Activated naive CD4-positive, alpha-beta T cell treated with anti-CD3 and anti-CD28 coated beads, Interleukin-2, amount 50 U/mL, for 72 hours (primary cell): ENCODE data around the gene DERL2. TPM values are rescaled to one million over a fixed set of nuclear protein-coding genes. Genes with fewer than 3 reads are reported as not detected.
A peak's percentile ranks its signal among the peaks of the same experiment; 100 is the strongest.

Source experiments
- ATAC-seq, 2 donors: fragments of 150-1000 bp; cut with Tn5 transposase; 2 replicates each; pipeline ENCODE4 v1.10.0; 2021; ENCODE audit warnings: mild to moderate bottlenecking in 2 of 2, moderate library complexity in 2 of 2
- DNase-seq, 2 donors: peaks; one replicate each; pipeline ENCODE4 v3.0.0; 2021 to 2022; ENCODE audit warnings: low spot score in 2 of 2
- H3K27ac Mint-ChIP-seq, 2 donors: one replicate each; pipeline ENCODE4 v1.8.0; 2022; ENCODE audit warnings: mild to moderate bottlenecking in 2 of 2, mixed read lengths in 2 of 2
- H3K36me3 Mint-ChIP-seq, 2 donors: one replicate each; pipeline ENCODE4 v1.8.0; 2022; ENCODE audit warnings: mixed read lengths in 2 of 2
- H3K9me3 Mint-ChIP-seq, 2 donors: one replicate each; pipeline ENCODE4 v1.8.0; 2022; ENCODE audit warnings: mixed read lengths in 2 of 2
- total RNA-seq, 2 donors: library from RNA; stranded (reverse); gene quantifications; one replicate each; pipeline ENCODE4 v1.2.3, GENCODE V29; 2022

DERL2 gene
- total RNA-seq, 2 donors from 2014 or later: 58.3 to 63.8 TPM

DNA sequence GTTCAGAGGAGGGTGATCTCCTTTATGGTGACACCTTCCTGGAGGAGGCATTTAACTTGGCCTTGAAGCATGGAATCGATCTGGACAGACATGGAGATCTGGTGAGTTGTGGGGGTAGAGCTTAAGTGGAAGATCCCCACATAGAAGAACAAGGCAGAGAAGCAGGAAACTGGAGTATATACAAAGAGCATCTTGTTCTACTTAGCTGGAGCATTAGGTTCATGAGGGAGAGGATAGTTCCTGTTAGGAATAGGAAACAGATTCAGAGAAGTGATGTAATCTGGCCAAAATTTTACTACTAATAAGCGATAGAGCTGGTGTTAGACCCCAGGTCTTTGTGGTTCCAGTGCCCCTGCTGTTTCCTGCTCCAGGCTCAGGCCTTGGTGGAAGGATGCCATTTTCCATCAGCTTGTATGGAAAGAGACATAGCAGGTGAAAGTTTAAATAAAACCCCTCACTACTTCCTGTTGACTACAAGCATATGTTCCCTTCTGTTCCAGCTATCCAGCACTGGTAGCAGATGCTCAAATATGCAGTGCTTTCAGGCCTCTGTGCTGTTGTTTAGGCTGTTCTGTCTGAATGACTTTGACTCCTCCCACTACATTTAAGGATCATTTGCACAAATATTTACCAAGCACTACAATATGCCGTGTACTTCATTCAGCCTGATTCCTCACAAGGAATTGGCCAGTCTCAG, 56.6 kb downstream of the DERL2 start:
- ATAC-seq (no peak), DNase-seq (no peak)
- Mint-ChIP-seq H3K9me3 (no peaks in the 10 kb centered on the region), H3K27ac (peak overlapping the region in 1 of 2 donors; percentile 75), H3K36me3 (peaks cover 11 to 24% of the 10 kb centered on the region in 2 donors)

DNA sequence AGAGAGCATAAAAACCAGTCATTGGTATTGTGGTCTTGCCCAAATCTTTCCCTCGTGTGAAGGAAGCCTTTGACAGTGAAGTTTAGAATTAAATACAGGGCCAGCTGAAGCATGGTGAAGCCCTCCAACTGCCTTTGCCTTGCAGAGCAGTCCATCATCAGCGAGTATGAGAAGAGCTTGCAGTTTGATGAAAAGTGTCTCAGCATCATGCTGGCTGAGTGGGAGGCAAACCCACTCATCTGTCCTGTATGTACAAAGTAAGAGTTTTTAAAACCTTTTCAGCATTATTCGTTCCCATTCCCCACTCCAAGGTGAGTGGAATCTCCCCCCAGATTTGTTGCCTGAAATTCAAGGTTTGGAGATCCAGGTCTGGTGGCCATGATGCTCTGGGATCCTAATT, 60.2 kb downstream of the DERL2 start:
- H3K36me3 Mint-ChIP-seq: peaks cover 15 to 33% of the 10 kb centered on the region in 2 donors

DNA sequence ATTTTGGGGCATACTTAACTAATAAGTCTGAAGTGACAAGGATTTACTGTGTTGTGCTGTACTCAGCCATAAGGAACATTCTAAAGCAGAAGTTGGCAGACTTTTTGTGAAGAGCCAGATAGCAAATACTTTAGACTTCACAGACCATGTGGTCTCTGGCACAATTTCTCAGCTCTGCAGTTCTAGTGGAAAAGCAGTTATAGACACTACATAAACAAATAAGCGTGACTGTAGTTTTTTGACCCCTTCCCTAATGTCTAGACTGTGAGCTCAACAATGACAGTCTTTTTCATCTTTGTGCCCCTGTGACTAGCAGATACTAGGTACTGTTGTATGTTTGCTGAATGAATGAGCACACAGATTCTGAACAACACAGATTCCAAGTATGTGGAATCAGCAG, 61.1 kb downstream of the DERL2 start:
- H3K36me3 Mint-ChIP-seq: peaks cover 24 to 36% of the 10 kb centered on the region in 2 donors

More for the DNA sequence above, 60.2 kb downstream of the DERL2 start:
- DNase-seq: no peak
- Mint-ChIP-seq H3K27ac (peak overlapping the region in 1 of 2 donors; percentile 15), H3K9me3 (no peaks in the 10 kb centered on the region)
- ATAC-seq: no peak

DNA sequence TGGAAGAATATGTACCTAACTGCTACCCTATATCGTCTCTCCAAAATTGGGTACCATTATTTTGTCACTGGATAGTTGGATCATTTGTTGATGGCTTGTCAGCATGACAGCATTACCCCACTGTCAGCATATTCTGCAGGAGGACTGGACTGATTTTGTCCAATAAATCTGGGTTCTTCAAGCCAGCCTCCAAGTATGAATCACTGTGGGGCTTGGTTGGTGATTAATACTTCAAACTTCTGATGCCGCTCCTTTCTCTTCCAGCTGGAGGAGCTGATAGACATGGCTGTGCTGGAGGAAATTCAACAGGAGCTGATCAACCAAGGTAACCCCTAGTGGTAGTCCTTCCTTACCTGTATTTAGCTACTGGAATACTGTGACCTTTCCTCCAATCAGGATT, 63.5 kb downstream of the DERL2 start:
- Mint-ChIP-seq H3K9me3 (no peaks in the 10 kb centered on the region), H3K36me3 (peaks cover 33 to 38% of the 10 kb centered on the region in 2 donors), H3K27ac (no peak overlapping the region)
- ATAC-seq (no peak), DNase-seq (no peak)

More for the DNA sequence above, 61.1 kb downstream of the DERL2 start:
- Mint-ChIP-seq H3K9me3 (no peaks in the 10 kb centered on the region), H3K27ac (peak overlapping the region; percentile 15 to 25)
- ATAC-seq: no peak
- DNase-seq: no peak

Other genes with a start within 250 kb of the DERL2 start
- gene RABEP1, start 203.9 kb downstream of the DERL2 start, total RNA-seq: 10 to 100 TPM; 49.7 to 52.1 TPM
- gene NUP88, start 66.5 kb downstream of the DERL2 start, total RNA-seq: 100 to 1,000 TPM; 121 to 136 TPM
- 10 to 100 TPM; 49.1 to 61.3 TPM for gene RPAIN, start 66.0 kb downstream of the DERL2 start, total RNA-seq
- gene C1QBP, start 47.0 kb downstream of the DERL2 start, total RNA-seq: 100 to 1,000 TPM; 234 to 350 TPM
- gene DHX33, start 17.2 kb downstream of the DERL2 start, total RNA-seq: 10 to 100 TPM; 15.8 to 32.7 TPM
- gene MIS12, start 388 bp upstream of the DERL2 start, total RNA-seq: 10 to 100 TPM; 26.4 to 46.6 TPM
- 10 to 100 TPM; 47.0 to 55.1 TPM for gene NLRP1, start 98.3 kb upstream of the DERL2 start, total RNA-seq